ENCODE data around the gene KRTAP9-8.
"Not testable (repeated sequence)": the region's sequence is repeated elsewhere in the genome, so short reads cannot be mapped to it uniquely, and the experiment has no call there.

Gene KRTAP9-8

DNA sequence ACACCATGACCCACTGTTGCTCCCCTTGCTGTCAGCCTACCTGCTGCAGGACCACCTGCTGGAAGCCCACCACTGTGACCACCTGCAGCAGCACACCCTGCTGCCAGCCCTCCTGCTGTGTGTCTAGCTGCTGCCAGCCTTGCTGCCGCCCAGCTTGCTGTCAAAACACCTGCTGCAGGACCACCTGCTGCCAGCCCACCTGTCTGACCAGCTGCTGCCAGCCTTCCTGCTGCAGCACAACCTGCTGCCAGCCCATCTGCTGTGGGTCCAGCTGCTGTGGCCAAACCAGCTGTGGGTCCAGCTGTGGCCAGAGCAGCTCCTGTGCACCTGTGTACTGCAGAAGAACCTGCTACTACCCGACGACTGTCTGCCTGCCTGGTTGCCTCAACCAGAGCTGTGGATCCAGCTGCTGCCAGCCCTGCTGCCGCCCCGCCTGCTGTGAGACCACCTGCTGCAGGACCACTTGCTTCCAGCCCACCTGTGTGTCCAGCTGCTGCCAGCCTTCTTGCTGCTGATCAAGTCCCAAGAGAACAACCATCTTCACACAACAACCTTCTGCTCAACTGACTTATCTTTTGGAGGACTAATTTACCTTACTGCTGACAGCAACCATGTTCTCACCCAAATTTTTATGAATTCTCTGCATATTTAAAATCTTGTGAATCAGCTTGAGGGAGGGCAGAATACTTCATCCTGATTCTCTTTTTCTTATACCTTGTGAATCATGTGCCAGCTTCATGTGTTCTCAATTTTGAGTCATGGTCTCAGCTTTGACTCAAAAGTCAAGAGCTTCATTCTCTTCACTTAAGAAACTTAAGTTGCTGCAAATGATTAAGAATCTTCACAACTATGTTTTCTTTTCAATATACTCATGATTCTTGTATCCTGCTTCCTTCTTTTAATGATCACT, 17.8 kb downstream of the KRTAP9-8 start, which contains the start of gene KRTAP9-9:
Gene KRTAP9-9, plus strand, starts transcription at position 4 of the 910 bp plus-strand sequence.
- DNase-seq, result not testable (repeated sequence)

- no peak for DNase-seq
Measured at GRCh38 chr17:41256291-41256685, 18.5 kb downstream of the KRTAP9-8 start.

- no peak for DNase-seq
Measured at GRCh38 chr17:41258406-41258805, 20.6 kb downstream of the KRTAP9-8 start.

DNA sequence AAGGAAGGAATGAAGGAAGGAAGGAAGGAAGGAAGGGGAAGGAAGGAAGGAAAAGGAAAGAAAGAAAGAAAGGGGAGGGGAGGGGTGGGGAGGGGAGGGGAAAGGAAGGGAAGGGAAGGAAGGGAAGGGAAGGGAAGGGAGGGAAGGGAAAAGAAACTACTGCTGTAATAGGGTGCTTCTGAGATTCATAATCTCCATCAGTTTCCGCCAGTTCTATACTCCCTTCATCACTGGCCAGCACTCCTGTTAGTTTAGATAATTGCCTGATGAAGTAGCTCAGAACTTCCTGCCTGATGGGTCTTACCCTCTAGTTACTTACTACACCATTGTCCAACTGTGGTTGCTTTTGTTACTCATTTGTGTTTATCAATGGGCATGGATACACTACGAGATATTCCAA, 25.4 kb downstream of the KRTAP9-8 start:
- DNase-seq, result no peak

DNA sequence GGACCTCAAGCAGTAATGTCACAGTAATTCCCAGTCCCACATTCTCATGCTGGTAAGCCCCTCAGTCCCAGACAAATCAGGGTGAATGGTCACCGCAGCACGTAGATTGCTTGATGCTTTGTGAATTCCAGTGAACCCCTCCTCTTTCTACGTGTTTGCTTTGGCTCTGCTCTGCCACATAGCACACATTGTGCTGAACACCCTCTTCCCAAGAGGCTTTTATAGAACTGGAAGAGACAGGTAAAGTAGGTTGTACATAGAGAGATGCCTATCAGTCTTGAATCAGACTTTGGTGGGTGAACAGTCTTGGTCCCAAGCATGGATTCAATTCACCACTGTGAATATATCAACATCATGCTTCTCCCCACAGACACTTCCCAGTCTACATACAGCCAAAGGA, 26.8 kb downstream of the KRTAP9-8 start:
- DNase-seq, result no peak

- no peak for DNase-seq
Measured at GRCh38 chr17:41265078-41265477, 27.3 kb downstream of the KRTAP9-8 start, which contains the start of gene KRTAP9-6. Gene KRTAP9-6 (plus strand): TSS chr17:41265378. CDS start chr17:41265378, 0 bp downstream.

GRCh38 chr17:41267711-41268110, 29.9 kb downstream of the KRTAP9-8 start:
- DNase-seq, result no peak

DNA sequence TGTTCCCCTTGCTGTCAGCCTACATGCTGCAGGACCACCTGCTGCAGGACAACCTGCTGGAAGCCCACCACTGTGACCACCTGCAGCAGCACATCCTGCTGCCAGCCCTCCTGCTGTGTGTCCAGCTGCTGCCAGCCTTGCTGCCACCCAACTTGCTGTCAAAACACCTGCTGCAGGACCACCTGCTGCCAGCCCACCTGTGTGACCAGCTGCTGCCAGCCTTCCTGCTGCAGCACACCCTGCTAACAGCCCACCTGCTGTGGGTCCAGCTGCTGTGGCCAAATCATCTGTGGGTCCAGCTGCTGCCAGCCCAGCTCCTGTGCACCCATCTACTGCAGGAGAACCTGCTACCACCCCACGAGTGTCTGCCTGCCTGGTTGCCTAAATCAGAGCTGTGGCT, 33.5 kb downstream of the KRTAP9-8 start:
- DNase-seq, result not testable (repeated sequence)

DNA sequence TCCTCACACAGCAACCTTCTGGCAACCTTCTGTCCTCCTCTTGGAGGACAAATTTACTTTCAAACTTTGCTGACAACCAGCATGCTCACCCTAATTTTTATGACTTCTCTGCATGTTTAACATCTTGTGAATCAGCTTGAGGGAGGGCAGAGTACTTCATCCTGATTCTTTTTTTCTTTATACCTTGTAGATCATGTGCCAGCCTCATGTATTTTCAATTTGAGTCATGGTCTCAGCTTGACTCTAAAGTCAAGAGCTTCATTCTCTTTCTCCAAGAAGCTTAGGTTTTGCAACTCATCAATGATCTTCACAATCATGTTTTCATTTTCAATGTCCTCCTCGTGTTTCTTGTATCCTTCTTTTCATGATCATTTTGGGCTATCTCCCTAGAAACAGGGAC, 34.1 kb downstream of the KRTAP9-8 start:
- DNase-seq, result no peak

DNA sequence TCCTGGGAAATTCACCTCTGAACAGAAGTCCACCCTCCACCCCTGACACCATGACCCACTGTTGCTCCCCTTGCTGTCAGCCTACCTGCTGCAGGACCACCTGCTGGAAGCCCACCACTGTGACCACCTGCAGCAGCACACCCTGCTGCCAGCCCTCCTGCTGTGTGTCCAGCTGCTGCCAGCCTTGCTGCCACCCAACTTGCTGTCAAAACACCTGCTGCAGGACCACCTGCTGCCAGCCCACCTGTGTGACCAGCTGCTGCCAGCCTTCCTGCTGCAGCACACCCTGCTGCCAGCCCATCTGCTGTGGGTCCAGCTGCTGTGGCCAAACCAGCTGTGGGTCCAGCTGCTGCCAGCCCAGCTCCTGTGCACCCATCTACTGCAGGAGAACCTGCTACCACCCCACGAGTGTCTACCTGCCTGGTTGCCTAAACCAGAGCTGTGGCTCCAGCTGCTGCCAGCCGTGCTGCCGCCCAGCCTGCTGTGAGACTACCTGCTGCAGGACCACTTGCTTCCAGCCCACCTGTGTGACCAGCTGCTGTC, 37.9 kb downstream of the KRTAP9-8 start, which contains the start of gene KRTAP9-7:
Gene KRTAP9-7, plus strand, starts transcription at position 51 of the 543 bp plus-strand sequence. Its CDS starts 0 bp downstream, at position 51.
- not testable (repeated sequence) for DNase-seq

- DNase-seq, result no peak
Measured at GRCh38 chr17:41278176-41278955, 40.6 kb downstream of the KRTAP9-8 start.

DNA sequence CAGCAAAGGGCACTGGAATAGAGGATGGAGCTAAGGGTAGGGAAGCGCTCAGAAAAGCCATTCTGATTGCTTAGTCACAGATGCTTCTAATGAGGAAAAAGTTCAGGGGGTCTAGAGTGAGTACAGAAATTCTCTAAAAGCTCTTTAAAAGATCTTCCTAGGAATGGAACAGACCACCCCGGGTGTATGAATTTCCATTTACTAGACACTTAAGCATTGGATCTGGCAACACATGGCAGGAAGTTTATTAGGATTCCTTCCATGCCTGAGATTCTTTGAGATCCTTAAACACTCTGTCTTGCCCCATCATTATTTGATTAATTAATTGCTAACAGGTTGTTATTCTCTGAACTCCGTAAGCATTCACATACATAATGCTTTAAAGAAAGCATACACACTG, 46.2 kb downstream of the KRTAP9-8 start:
- DNase-seq, result no peak

- DNase-seq, result peak; percentile 48
Measured at GRCh38 chr17:41284546-41284945, 46.7 kb downstream of the KRTAP9-8 start.

GRCh38 chr17:41287050-41287449, 49.3 kb downstream of the KRTAP9-8 start:
- DNase-seq, result peak; percentile 7

Data from inflammatory macrophage treated with lipopolysaccharide for 4 hours (primary cell).